Activated CD8-positive, alpha-beta T cell treated with anti-CD3 and anti-CD28 coated beads, Interleukin-2, amount 10 ng/mL, durations not matched to agents 7 days and 5 days (primary cell): Measurements from ENCODE around the gene RRM1. TPM values are rescaled to one million over a fixed set of nuclear protein-coding genes. Genes with fewer than 3 reads are reported as not detected.
A peak's percentile ranks its signal among the peaks of the same experiment; 100 is the strongest.

Source experiments
- ATAC-seq: fragments of 150-1000 bp; cut with Tn5 transposase; one replicate; pipeline ENCODE4 v1.10.0; 2021; ENCODE audit warnings: moderate library complexity
- CTCF ChIA-PET: fragments of 350-600 bp; sonication (Branson Sonifier 250); formaldehyde crosslinking; loops from one replicate; lab custom pipeline; 2021; ENCODE audit warnings: antibody characterized with exemption; lab: Charles Lee
- POLR2A ChIA-PET: fragments of 350-600 bp; sonication (Branson Sonifier 250); formaldehyde crosslinking; loops from one replicate; lab custom pipeline; 2021; ENCODE audit warnings: antibody characterized with exemption; lab: Charles Lee
- DNase-seq: peaks from one replicate; pipeline ENCODE4 v3.0.0-alpha.2; 2020
- H3K27ac Mint-ChIP-seq: one replicate; pipeline ENCODE4 v1.8.0; 2021; ENCODE audit warnings: mild to moderate bottlenecking, mixed read lengths
- H3K27me3 Mint-ChIP-seq: one replicate; pipeline ENCODE4 v1.8.0; 2021; ENCODE audit warnings: low read depth, mixed read lengths
- H3K36me3 Mint-ChIP-seq: one replicate; pipeline ENCODE4 v1.8.0; 2021; ENCODE audit warnings: low read depth, mixed read lengths
- H3K4me1 Mint-ChIP-seq: one replicate; pipeline ENCODE4 v1.8.0; 2021; ENCODE audit warnings: low read depth, mixed read lengths
- H3K4me3 Mint-ChIP-seq: one replicate; pipeline ENCODE4 v1.8.0; 2021; ENCODE audit warnings: mild to moderate bottlenecking, mixed read lengths
- H3K9me3 Mint-ChIP-seq: one replicate; pipeline ENCODE4 v1.8.0; 2022; ENCODE audit warnings: mixed read lengths; ENCODE audit not compliant: insufficient read depth
- total RNA-seq, 2 experiments: library from RNA; stranded (reverse); gene quantifications; one replicate each; pipeline ENCODE4 v1.2.3, GENCODE V29; 2021

RRM1 gene
- total RNA-seq, 2 experiments from 2014 or later, result 180 to 183 TPM

DNA sequence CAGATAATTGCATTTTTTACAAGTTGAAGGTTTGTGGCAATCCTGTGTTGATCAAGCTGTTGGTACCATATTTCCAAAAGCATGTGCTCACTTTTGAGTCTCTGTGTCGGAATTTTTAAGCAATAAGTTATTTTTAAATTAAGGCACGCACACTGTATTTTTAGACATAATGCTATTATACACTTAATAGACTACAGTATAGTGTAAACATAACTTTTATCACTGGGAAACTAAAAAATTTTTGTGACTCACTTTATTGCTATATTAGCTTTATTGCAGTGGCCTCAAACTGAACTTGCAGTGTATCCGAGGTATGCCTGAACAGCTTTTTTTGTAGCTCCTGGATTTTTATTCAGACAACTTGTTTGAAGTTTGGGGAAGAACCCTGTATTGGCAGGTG lies 31.3 kb upstream of the RRM1 start:
- DNase-seq (no peak), ATAC-seq (no peak)
- H3K4me3 Mint-ChIP-seq, result no peak overlapping the region
- H3K4me1 Mint-ChIP-seq, result peaks cover 46% of the 10 kb centered on the region
- H3K27me3 Mint-ChIP-seq, result no peaks in the 10 kb centered on the region
- ChIA-PET CTCF (interaction anchor here (0.8 to 13.4 kb wide), 5 partner anchors 10 to 222 kb away, joined by 3 to 630 read pairs (median 6); partner anchors contain the start of genes RHOG and STIM1), POLR2A (no interaction called here)
- H3K27ac Mint-ChIP-seq, result no peak overlapping the region
- peaks cover 57% of the 10 kb centered on the region for H3K36me3 Mint-ChIP-seq
- H3K9me3 Mint-ChIP-seq, result no peaks in the 10 kb centered on the region

DNA sequence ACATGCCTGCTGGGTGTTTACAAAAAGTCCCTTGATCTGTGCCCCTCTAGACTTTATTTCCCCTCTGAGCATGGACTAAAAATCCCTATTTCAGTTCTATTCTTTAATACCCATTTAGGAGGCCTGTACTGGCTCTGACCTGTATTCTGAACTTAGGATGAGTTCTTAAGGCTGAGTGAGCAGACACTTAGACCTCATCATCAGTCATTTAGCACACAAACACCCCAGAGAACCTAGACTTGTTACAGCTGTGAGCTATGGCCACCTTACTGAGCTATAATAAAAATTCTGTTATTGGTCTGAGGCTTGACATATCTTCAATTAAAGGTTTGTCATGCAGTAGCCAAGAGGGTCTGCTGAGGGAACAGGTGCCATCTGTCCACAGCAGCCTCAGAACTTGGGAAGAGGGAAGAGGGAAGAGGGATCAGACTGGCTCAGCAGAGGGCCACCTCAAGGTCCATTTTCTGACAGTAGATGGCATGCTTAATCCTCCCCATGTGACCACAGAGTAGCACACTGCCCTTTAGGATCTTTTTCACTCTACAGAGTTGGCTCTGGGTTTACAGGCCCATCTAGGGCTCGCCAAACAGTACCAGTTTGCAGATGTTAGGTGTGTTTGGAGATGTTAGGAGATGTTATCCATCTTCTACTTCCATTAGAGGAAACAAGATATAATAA lies 30.2 kb upstream of the RRM1 start:
- no peak for ATAC-seq
- peaks cover 55% of the 10 kb centered on the region for H3K4me1 Mint-ChIP-seq

GRCh38 chr11:4065086-4065485 lies 29.5 kb upstream of the RRM1 start:
- DNase-seq (no peak), ATAC-seq (no peak)
- ChIA-PET CTCF (interaction anchor here (1.4 to 13.4 kb wide), 5 partner anchors 8 to 225 kb away, joined by 3 to 630 read pairs (median 19); partner anchors contain the start of genes RHOG and STIM1), POLR2A (no interaction called here)
- Mint-ChIP-seq H3K4me3 (no peak overlapping the region), H3K36me3 (peaks cover 43% of the 10 kb centered on the region), H3K9me3 (no peaks in the 10 kb centered on the region), H3K4me1 (peaks cover 55% of the 10 kb centered on the region), H3K27ac (no peak overlapping the region), H3K27me3 (no peaks in the 10 kb centered on the region)

More for the DNA sequence above, 30.2 kb upstream of the RRM1 start:
- no peak for DNase-seq
- Mint-ChIP-seq H3K4me3 (no peak overlapping the region), H3K9me3 (no peaks in the 10 kb centered on the region), H3K27me3 (no peaks in the 10 kb centered on the region), H3K27ac (peak overlapping the region; percentile 11), H3K36me3 (peaks cover 47% of the 10 kb centered on the region)
- ChIA-PET POLR2A (interaction anchor here (0.6 kb wide), 1 partner anchor 126 kb away, joined by 3 read pairs; no protein-coding TSS in a partner anchor), CTCF (interaction anchor here (0.7 to 13.4 kb wide), 8 partner anchors 9 to 239 kb away, joined by 3 to 630 read pairs (median 5); partner anchors contain the start of genes RHOG and STIM1)

- Mint-ChIP-seq H3K36me3 (peaks cover 42% of the 10 kb centered on the region), H3K4me3 (no peak overlapping the region), H3K4me1 (peaks cover 55% of the 10 kb centered on the region), H3K9me3 (no peaks in the 10 kb centered on the region), H3K27me3 (no peaks in the 10 kb centered on the region), H3K27ac (no peak overlapping the region)
- no peak for ATAC-seq
- CTCF ChIA-PET, result interaction anchor here (2.3 to 13.4 kb wide), 3 partner anchors 7 to 226 kb away, joined by 19 to 630 read pairs (median 28); partner anchors contain the start of genes RHOG and STIM1
- DNase-seq, result no peak
- POLR2A ChIA-PET, result interaction anchor here (2.5 kb wide), 1 partner anchor 211 kb away, joined by 11 read pairs; the partner anchor contains the start of gene STIM1
Observed at GRCh38 chr11:4065601-4066377, 28.8 kb upstream of the RRM1 start.

GRCh38 chr11:4066910-4067309 lies 27.7 kb upstream of the RRM1 start:
- Mint-ChIP-seq H3K4me3 (no peak overlapping the region), H3K27ac (no peak overlapping the region), H3K4me1 (peaks cover 55% of the 10 kb centered on the region), H3K36me3 (peaks cover 40% of the 10 kb centered on the region), H3K27me3 (no peaks in the 10 kb centered on the region), H3K9me3 (no peaks in the 10 kb centered on the region)
- POLR2A ChIA-PET, result interaction anchor here (1.8 to 2.5 kb wide), 2 partner anchors 212 to 226 kb away, joined by 9 to 11 read pairs; partner anchors contain the start of genes RHOG and STIM1
- DNase-seq (no peak), ATAC-seq (no peak)
- CTCF ChIA-PET, result interaction anchor here (0.8 to 13.4 kb wide), 4 partner anchors 10 to 227 kb away, joined by 4 to 630 read pairs (median 19); partner anchors contain the start of genes RHOG and STIM1

GRCh38 chr11:4068962-4069361 lies 25.6 kb upstream of the RRM1 start:
- Mint-ChIP-seq H3K36me3 (peaks cover 49% of the 10 kb centered on the region), H3K27ac (peak overlapping the region; percentile 27), H3K4me3 (no peak overlapping the region), H3K4me1 (peaks cover 57% of the 10 kb centered on the region), H3K27me3 (no peaks in the 10 kb centered on the region), H3K9me3 (no peaks in the 10 kb centered on the region)
- ChIA-PET CTCF (interaction anchor here (2.6 to 13.4 kb wide), 5 partner anchors 9 to 229 kb away, joined by 6 to 630 read pairs (median 11); partner anchors contain the start of genes RHOG and STIM1), POLR2A (no interaction called here)
- DNase-seq, result no peak
- ATAC-seq, result no peak

- no peak overlapping the region for H3K27ac Mint-ChIP-seq
- H3K36me3 Mint-ChIP-seq, result peaks cover 50% of the 10 kb centered on the region
- H3K9me3 Mint-ChIP-seq, result no peaks in the 10 kb centered on the region
- CTCF ChIA-PET, result interaction anchor here (1.1 to 13.4 kb wide), 20 partner anchors 10 to 333 kb away, joined by 3 to 630 read pairs (median 14); partner anchors contain the start of genes PGAP2, RHOG and STIM1
- no peak overlapping the region for H3K4me3 Mint-ChIP-seq
- no peaks in the 10 kb centered on the region for H3K27me3 Mint-ChIP-seq
- DNase-seq (no peak), ATAC-seq (no peak)
- peaks cover 39% of the 10 kb centered on the region for H3K4me1 Mint-ChIP-seq
- POLR2A ChIA-PET, result interaction anchor here (0.6 to 3.6 kb wide), 3 partner anchors 15 to 220 kb away, joined by 3 to 30 read pairs (median 4); partner anchors contain the start of gene STIM1
Observed at GRCh38 chr11:4071325-4071724, 23.3 kb upstream of the RRM1 start.

DNA sequence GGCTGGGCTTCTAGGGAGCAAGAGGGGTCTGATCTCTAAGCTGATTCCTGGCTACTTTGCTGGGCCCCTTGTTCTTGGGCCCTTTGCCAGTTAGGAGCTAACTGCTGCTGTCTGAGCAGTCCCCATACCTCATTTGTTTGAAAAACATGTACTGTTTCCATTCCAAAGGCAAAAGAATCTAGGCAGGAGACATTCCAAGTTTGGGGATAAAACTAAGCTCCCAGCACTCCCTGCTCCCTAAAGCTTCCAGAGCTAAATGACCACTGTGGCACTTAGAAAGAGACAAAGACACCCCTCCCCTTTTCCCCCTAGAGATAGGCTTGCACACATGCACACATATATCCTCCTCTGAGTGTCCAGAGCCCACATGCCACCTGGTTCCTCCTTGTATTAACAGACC lies 22.7 kb upstream of the RRM1 start:
- Mint-ChIP-seq H3K9me3 (no peaks in the 10 kb centered on the region), H3K27me3 (no peaks in the 10 kb centered on the region), H3K4me3 (no peak overlapping the region), H3K36me3 (peaks cover 49% of the 10 kb centered on the region), H3K27ac (no peak overlapping the region), H3K4me1 (peaks cover 33% of the 10 kb centered on the region)
- ChIA-PET CTCF (interaction anchor here (0.6 to 13.4 kb wide), 64 partner anchors 7 to 333 kb away, joined by 3 to 630 read pairs (median 8); partner anchors contain the start of genes NUP98, PGAP2, RHOG and STIM1), POLR2A (interaction anchor here (0.6 to 3.6 kb wide), 6 partner anchors 15 to 262 kb away, joined by 3 to 30 read pairs (median 4); partner anchors contain the start of gene STIM1)
- no peak for DNase-seq
- no peak for ATAC-seq

DNA sequence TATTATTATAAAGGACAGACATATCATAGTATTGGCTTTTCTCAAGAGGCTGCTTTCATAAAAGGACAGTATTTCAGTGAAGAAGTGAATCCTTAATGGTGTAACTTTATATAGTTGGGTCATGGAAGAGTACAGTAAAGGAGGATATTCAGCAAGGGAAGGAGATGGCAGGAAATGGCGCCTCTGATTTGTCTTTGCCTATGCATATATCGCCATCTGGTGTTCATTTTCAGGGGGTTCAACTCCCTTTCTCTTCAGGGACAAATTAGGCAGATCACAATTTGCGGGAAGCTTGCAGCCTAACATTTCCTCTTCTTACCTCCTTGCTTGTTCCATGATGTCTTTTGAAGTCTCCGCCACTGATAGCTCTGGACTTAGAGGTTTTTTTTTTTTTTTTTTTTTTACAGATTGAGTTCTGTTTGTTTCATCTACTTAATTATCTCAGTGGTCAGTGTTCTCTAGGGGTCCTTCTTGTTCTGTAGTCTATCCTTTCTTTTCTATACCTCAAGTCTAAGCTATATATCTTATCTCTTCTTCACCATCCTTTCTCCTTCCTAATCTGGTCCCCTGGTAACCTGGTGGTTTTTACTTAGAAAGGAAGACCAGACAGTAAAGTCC lies 21.8 kb upstream of the RRM1 start:
- POLR2A ChIA-PET, result interaction anchor here (0.6 to 3.6 kb wide), 8 partner anchors 10 to 263 kb away, joined by 3 to 30 read pairs (median 4); partner anchors contain the start of gene STIM1
- Mint-ChIP-seq H3K4me1 (peaks cover 25% of the 10 kb centered on the region), H3K36me3 (peaks cover 49% of the 10 kb centered on the region), H3K4me3 (no peak overlapping the region), H3K27me3 (no peaks in the 10 kb centered on the region), H3K27ac (no peak overlapping the region), H3K9me3 (no peaks in the 10 kb centered on the region)
- CTCF ChIA-PET, result interaction anchor here (0.6 to 13.4 kb wide), 85 partner anchors 8 to 338 kb away, joined by 3 to 630 read pairs (median 4); partner anchors contain the start of genes NUP98, PGAP2, RHOG and STIM1
- peak; percentile 71 for ATAC-seq
- peak; percentile 68 for DNase-seq

DNA sequence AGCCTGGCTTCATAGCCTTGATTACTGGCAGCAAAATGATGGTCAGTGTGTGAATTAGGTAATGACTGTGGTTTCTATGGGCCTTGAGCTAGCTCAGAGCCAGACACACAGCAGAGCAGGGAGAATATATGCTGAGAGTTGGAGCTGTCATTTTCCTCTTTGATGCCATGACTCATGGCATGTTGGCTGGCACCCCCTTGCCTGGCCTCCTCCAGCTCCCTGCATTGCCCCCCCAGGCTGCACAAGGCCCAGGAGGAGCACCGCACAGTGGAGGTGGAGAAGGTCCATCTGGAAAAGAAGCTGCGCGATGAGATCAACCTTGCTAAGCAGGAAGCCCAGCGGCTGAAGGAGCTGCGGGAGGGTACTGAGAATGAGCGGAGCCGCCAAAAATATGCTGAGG lies 20.3 kb upstream of the RRM1 start:
- Mint-ChIP-seq H3K9me3 (no peaks in the 10 kb centered on the region), H3K4me1 (peaks cover 15% of the 10 kb centered on the region), H3K4me3 (no peak overlapping the region), H3K36me3 (peaks cover 52% of the 10 kb centered on the region), H3K27me3 (no peaks in the 10 kb centered on the region), H3K27ac (peak overlapping the region; percentile 51)
- CTCF ChIA-PET, result interaction anchor here (1.3 to 13.4 kb wide), 15 partner anchors 9 to 339 kb away, joined by 3 to 630 read pairs (median 19); partner anchors contain the start of genes PGAP2, RHOG and STIM1
- POLR2A ChIA-PET, result interaction anchor here (0.9 to 3.6 kb wide), 2 partner anchors 219 to 232 kb away, joined by 3 to 30 read pairs; partner anchors contain the start of gene STIM1
- ATAC-seq, result no peak
- no peak for DNase-seq
